Suprapubic skin (tissue), 3 donors: ENCODE measurements around the gene TMEM258.

ENCODE experiments used
- EP300 ChIP-seq: sonication (generic); formaldehyde crosslinking; IDR thresholded peaks from one replicate; pipeline ENCODE4 v1.6.1; 2017; ENCODE audit warnings: antibody characterized with exemption
- POLR2A ChIP-seq, 2 donors: fragments of 450-650 bp; IDR thresholded peaks; one replicate each; pipeline ENCODE4 v1.6.1; 2017; ENCODE audit warnings: antibody characterized with exemption in 2 of 2, mild to moderate bottlenecking in 2 of 2, moderate library complexity in 2 of 2
- TF ChIP-seq, protein P1 (sequence below), 2 donors: fragments of 200-600 bp in 1 of 2; fragments of 450-650 bp in 1 of 2; sonication (generic) in 1 of 2; IDR thresholded peaks; one replicate each; pipeline ENCODE4 v1.5.1; 2016 to 2019; ENCODE audit warnings: antibody characterized with exemption in 2 of 2, mild to moderate bottlenecking in 1 of 2, moderate library complexity in 1 of 2

DNA sequence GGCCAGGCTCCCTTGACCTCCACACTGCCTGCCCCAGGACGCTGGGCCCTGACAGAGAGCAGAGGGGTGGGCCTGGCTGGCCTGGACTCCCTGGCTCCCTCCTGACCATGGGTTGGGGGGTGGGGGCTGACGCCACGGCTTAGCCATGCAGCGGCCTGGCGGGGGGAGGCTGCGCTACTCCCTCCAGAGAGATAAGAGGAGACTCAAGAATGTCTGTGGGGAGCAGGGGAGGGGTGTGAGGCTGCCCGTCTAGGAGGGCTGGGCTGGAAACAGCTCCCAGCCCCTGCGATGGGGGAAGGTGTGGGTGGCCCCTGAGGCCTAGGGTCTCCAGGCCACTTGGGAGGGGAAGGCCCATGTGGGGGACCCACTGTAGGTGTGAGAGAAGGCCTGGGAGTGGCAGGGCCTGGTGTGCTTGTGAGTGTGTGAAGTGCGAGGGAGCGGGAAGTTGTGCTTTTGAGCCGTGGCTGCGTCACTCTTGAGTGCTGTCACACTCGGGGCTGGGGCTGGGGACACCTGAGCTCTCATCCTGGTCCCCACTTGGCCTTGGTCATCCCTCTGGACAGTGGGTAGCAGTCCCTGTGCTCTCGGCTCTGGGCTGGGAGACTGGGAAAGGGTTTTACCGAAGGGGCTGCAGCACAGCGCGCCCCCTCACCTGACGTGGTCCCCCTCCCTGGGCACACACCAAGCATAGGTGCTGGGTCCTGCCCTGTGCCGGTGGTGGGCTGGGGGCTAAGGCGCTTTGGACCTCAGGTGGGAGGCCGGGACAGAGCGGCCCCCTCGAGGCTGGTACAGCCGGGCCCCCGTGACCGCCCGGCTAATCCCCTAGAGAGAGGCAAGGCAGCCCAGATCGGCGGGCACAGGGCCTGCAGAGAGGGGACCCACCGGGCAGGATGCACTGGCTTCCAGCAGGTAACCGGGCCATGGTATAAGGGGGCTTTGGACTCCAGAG is 37.6 kb downstream of the TMEM258 start:
- TF ChIP-seq, protein P1, sequence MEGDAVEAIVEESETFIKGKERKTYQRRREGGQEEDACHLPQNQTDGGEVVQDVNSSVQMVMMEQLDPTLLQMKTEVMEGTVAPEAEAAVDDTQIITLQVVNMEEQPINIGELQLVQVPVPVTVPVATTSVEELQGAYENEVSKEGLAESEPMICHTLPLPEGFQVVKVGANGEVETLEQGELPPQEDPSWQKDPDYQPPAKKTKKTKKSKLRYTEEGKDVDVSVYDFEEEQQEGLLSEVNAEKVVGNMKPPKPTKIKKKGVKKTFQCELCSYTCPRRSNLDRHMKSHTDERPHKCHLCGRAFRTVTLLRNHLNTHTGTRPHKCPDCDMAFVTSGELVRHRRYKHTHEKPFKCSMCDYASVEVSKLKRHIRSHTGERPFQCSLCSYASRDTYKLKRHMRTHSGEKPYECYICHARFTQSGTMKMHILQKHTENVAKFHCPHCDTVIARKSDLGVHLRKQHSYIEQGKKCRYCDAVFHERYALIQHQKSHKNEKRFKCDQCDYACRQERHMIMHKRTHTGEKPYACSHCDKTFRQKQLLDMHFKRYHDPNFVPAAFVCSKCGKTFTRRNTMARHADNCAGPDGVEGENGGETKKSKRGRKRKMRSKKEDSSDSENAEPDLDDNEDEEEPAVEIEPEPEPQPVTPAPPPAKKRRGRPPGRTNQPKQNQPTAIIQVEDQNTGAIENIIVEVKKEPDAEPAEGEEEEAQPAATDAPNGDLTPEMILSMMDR (IDR thresholded peaks at IDR 0.05): no peak
- TF ChIP-seq EP300: no peak
- TF ChIP-seq POLR2A (IDR thresholded peaks at IDR 0.05): no peak
